Measurements from ENCODE around the gene PCBP3. TPM values are rescaled to one million over a fixed set of nuclear protein-coding genes. Genes with fewer than 3 reads are reported as not detected.
"Not testable (repeated sequence)": the region's sequence is repeated elsewhere in the genome, so short reads cannot be mapped to it uniquely, and the experiment has no call there.

The PCBP3 gene
- total RNA-seq, 1 donor = 2.2 TPM

GRCh38 chr21:45825219-45825618, 181.7 kb downstream of the PCBP3 start:
- no peaks in the 10 kb centered on the region for H3K27me3 ChIP-seq (ENCODE audit: insufficient read depth, low read length)
- H3K9me3 ChIP-seq (ENCODE audit: low read depth, low read length) = no peaks in the 10 kb centered on the region
- peaks cover 6% of the 10 kb centered on the region for H3K4me1 ChIP-seq (ENCODE audit: insufficient read depth, low read length)
- no peak overlapping the region for H3K4me3 ChIP-seq (ENCODE audit: low read length)

- no peaks in the 10 kb centered on the region for H3K4me1 ChIP-seq (ENCODE audit: insufficient read depth, low read length)
- H3K4me3 ChIP-seq (ENCODE audit: low read length) = no peak overlapping the region
- no peaks in the 10 kb centered on the region for H3K9me3 ChIP-seq (ENCODE audit: low read depth, low read length)
- H3K27me3 ChIP-seq (ENCODE audit: insufficient read depth, low read length) = no peaks in the 10 kb centered on the region
Observed at GRCh38 chr21:45826676-45827301, 183.3 kb downstream of the PCBP3 start.

GRCh38 chr21:45827302-45827692, 183.8 kb downstream of the PCBP3 start:
- Histone ChIP-seq H3K9me3 (ENCODE audit: low read depth, low read length) (no peaks in the 10 kb centered on the region), H3K4me1 (ENCODE audit: insufficient read depth, low read length) (no peaks in the 10 kb centered on the region), H3K27me3 (ENCODE audit: insufficient read depth, low read length) (no peaks in the 10 kb centered on the region), H3K4me3 (ENCODE audit: low read length) (no peak overlapping the region)

GRCh38 chr21:45827881-45828579, 184.5 kb downstream of the PCBP3 start:
- Histone ChIP-seq H3K9me3 (ENCODE audit: low read depth, low read length) (no peaks in the 10 kb centered on the region), H3K27me3 (ENCODE audit: insufficient read depth, low read length) (no peaks in the 10 kb centered on the region), H3K4me1 (ENCODE audit: insufficient read depth, low read length) (no peaks in the 10 kb centered on the region), H3K4me3 (ENCODE audit: low read length) (no peak overlapping the region)

GRCh38 chr21:45828580-45829570, 185.3 kb downstream of the PCBP3 start:
- H3K4me1 ChIP-seq (ENCODE audit: insufficient read depth, low read length) = no peaks in the 10 kb centered on the region
- no peaks in the 10 kb centered on the region for H3K9me3 ChIP-seq (ENCODE audit: low read depth, low read length)
- no peaks in the 10 kb centered on the region for H3K27me3 ChIP-seq (ENCODE audit: insufficient read depth, low read length)
- H3K4me3 ChIP-seq (ENCODE audit: low read length) = no peak overlapping the region

GRCh38 chr21:45829668-45830067, 186.1 kb downstream of the PCBP3 start:
- no peaks in the 10 kb centered on the region for H3K9me3 ChIP-seq (ENCODE audit: low read depth, low read length)
- no peaks in the 10 kb centered on the region for H3K4me1 ChIP-seq (ENCODE audit: insufficient read depth, low read length)
- no peak overlapping the region for H3K4me3 ChIP-seq (ENCODE audit: low read length)
- no peaks in the 10 kb centered on the region for H3K27me3 ChIP-seq (ENCODE audit: insufficient read depth, low read length)

GRCh38 chr21:45830221-45830640, 186.7 kb downstream of the PCBP3 start:
- Histone ChIP-seq H3K27me3 (ENCODE audit: insufficient read depth, low read length) (no peaks in the 10 kb centered on the region), H3K4me1 (ENCODE audit: insufficient read depth, low read length) (no peaks in the 10 kb centered on the region), H3K9me3 (ENCODE audit: low read depth, low read length) (no peaks in the 10 kb centered on the region), H3K4me3 (ENCODE audit: low read length) (no peak overlapping the region)

- Histone ChIP-seq H3K4me1 (ENCODE audit: insufficient read depth, low read length) (no peaks in the 10 kb centered on the region), H3K4me3 (ENCODE audit: low read length) (no peak overlapping the region), H3K27me3 (ENCODE audit: insufficient read depth, low read length) (no peaks in the 10 kb centered on the region), H3K9me3 (ENCODE audit: low read depth, low read length) (no peaks in the 10 kb centered on the region)
Observed at GRCh38 chr21:45830720-45831366, 187.3 kb downstream of the PCBP3 start.

GRCh38 chr21:45831991-45832740, 188.6 kb downstream of the PCBP3 start:
- no peaks in the 10 kb centered on the region for H3K4me1 ChIP-seq (ENCODE audit: insufficient read depth, low read length)
- H3K4me3 ChIP-seq (ENCODE audit: low read length) = no peak overlapping the region
- no peaks in the 10 kb centered on the region for H3K27me3 ChIP-seq (ENCODE audit: insufficient read depth, low read length)
- no peaks in the 10 kb centered on the region for H3K9me3 ChIP-seq (ENCODE audit: low read depth, low read length)

- H3K4me1 ChIP-seq (ENCODE audit: insufficient read depth, low read length); H3K9me3 ChIP-seq (ENCODE audit: low read depth, low read length); H3K27me3 ChIP-seq (ENCODE audit: insufficient read depth, low read length); H3K4me3 ChIP-seq (ENCODE audit: low read length): not testable (repeated sequence)
Observed at GRCh38 chr21:45832741-45833235, 189.3 kb downstream of the PCBP3 start.

GRCh38 chr21:45833414-45833813, 189.9 kb downstream of the PCBP3 start:
- Histone ChIP-seq H3K9me3 (ENCODE audit: low read depth, low read length) (no peaks in the 10 kb centered on the region), H3K4me1 (ENCODE audit: insufficient read depth, low read length) (no peaks in the 10 kb centered on the region), H3K4me3 (ENCODE audit: low read length) (no peak overlapping the region), H3K27me3 (ENCODE audit: insufficient read depth, low read length) (no peaks in the 10 kb centered on the region)

- Histone ChIP-seq H3K27me3 (ENCODE audit: insufficient read depth, low read length) (no peaks in the 10 kb centered on the region), H3K4me1 (ENCODE audit: insufficient read depth, low read length) (no peaks in the 10 kb centered on the region), H3K4me3 (ENCODE audit: low read length) (no peak overlapping the region), H3K9me3 (ENCODE audit: low read depth, low read length) (no peaks in the 10 kb centered on the region)
Observed at GRCh38 chr21:45834026-45834715, 190.6 kb downstream of the PCBP3 start.

GRCh38 chr21:45834821-45835293, 191.3 kb downstream of the PCBP3 start:
- Histone ChIP-seq H3K4me3 (ENCODE audit: low read length) (no peak overlapping the region), H3K4me1 (ENCODE audit: insufficient read depth, low read length) (no peaks in the 10 kb centered on the region), H3K9me3 (ENCODE audit: low read depth, low read length) (no peaks in the 10 kb centered on the region), H3K27me3 (ENCODE audit: insufficient read depth, low read length) (no peaks in the 10 kb centered on the region)

Measured in mononuclear cell (primary cell).